HG03469 (cell line): ENCODE measurements around the gene WNT8B.

ENCODE experiments used
- ATAC-seq: cut with Tn5 transposase; IDR thresholded peaks from one replicate; pipeline ENCODE4 v1.9.1; 2021; ENCODE audit warnings: mild to moderate bottlenecking, moderate library complexity, moderate number of reproducible peaks; ENCODE audit not compliant: unreplicated experiment

Gene WNT8B

GRCh38 chr10:100482834-100483185, 20.0 kb downstream of the WNT8B start:
- ATAC-seq: no peak

DNA sequence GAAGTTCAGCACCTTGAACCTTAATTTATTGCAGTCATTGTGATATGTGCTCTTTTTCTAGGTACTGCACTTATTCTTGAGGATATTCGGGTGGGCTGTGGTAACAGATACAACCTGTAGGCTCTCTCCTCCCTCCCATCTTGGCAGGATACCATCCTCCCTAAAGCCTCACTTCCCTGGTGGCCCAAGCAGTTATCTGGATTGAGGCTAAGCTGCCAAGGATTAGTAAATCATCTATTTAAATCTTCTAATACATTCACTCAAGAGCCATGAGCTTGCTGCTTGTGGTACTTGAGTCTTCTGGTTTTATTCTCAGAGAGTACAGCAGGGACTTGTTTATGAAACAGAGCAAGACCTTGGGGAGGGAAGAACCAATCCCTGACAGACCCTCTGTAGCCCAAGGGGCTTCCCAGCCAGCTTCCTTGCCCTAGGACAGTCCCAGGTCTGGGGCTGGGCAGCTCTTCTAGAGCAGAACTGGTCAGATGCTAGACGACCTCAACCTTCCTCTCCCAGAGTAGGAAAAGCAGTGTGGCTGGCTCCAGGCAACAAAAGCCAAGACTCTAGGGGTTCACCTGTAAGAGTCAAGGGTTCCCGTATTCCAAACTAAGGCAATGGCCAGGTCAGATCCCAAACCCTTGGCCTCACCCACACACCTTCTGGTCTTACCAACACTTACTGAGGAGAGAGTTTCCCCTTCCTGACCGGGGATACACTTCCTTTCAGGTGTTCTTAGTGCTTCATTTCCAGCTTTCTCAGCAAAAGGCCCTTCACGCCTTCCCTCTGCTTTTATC, 21.3 kb downstream of the WNT8B start:
- ATAC-seq: no peak

GRCh38 chr10:100485366-100485765, 22.6 kb downstream of the WNT8B start:
- ATAC-seq: no peak

DNA sequence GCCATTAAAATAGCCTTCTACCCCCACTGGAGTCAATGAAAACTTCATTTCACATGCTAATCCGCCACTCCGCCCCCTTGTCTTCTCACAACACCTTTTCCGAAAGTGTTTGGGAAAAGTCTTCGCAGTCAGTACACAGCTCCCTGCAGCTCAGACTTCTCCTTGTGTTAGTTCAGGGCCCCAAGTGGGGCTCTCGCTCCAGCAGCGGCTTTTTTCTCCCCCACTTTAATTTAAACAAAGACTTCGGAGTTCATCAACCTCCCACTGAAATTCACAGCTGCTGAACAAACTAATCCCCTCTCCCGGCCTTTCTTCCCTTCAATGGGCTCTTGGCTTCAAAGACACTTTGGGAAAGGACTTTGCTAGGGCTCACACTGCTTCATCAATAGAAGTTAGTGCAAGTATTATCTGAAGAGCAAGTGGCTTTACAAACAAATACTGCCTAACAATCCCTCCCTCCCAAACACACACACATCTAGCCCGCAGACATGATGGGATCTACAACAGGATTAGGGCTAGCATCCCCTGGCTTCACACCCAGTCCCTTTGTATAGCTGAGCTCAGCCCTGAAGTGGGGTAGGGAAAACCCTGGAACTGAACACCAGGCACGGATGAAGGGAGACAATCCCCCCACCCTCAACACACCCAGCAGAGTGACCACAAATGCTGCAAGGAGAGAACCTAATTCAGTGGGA, 23.1 kb downstream of the WNT8B start:
- ATAC-seq: no peak

DNA sequence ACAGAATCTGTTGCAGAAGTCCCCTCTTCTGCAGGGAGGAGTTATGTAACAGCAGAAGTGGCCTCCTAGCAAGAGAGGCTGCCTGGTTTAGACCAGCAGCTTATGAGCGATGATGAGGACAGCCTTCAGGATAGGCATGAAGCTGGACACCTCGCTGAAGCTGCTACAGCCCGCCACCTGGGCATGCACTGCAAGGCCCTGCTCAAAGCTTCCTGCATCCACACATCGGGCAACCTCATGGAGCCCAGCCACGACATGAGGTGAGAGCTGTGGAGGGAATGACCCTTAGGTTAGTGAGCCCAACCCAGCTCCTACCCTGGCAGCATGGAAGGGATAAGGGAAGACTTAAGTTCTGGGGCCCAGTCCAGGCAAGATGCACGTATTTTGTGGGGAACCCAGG, 24.7 kb downstream of the WNT8B start:
- no peak for ATAC-seq

DNA sequence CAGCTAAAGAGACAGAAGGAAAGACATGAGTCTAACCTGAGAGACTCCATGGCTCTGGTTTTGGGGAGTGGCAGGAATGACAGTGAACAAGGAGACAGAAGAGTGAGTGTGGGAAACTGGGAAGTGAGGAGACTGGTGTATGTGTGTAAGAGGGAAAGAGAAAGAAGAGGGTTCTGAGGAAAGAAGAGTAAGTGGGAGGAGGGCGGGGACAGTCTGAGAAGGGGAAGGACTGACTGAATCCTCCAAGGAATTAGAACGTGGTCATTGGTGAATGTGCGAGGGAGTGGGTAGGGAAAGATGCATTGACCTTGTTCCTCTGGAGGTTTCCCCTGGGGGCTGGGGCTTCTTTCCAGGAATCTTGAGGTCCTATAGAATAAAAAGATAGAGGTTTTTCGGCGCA, 26.6 kb downstream of the WNT8B start:
- ATAC-seq: no peak

- ATAC-seq: no peak
These were observed 27.7 kb downstream of the WNT8B start for GRCh38 chr10:100490531-100490930.

DNA sequence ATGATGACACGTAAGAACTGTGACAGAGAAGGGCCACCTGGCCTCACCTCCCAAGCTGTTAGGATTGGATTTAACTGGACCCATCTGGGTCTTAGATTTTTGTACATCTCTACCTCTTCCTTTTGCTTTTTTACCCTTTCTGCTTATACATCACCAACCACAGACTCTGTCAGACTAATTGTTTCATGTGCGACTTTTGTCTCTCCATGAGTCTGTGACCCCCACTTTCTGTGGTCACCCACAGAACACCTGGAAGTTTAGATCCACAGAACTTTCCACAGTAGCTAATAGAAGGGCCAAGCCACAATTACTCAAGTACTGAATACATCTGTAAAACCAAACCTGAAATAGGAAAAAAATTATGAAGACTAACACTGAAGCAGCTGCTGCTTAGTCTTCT, 33.8 kb downstream of the WNT8B start:
- no peak for ATAC-seq

GRCh38 chr10:100498059-100498458, 35.2 kb downstream of the WNT8B start:
- no peak for ATAC-seq

- no peak for ATAC-seq
These were observed 38.6 kb downstream of the WNT8B start for GRCh38 chr10:100501423-100501822.

DNA sequence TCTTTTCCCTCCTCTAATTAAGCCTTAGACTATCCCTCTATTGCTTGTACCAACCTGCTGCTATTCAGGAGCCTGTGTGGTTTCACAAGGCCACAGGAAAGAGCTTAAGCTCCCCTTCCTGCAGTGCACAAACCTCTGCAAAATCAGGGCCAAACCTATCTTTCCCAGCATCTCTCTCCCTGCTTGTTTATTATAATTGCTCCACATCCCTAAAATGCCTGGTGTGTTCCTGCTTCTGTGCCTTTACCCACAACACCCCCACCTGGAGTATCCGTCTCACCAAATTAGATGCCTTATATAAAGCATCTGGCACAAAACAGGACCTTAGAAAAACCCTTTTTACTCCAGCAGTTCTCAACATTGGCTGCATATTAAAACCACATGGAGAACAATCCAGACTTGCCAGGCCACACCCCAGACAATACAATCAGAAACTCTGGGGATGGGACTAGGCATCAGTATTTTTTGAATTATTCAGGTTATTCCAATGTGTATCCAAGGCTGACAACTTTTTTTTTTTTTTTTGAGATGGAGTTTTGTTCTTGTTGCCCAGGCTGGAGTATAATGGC, 40.2 kb downstream of the WNT8B start:
- no peak for ATAC-seq

GRCh38 chr10:100504096-100504495, 41.3 kb downstream of the WNT8B start:
- ATAC-seq: no peak

DNA sequence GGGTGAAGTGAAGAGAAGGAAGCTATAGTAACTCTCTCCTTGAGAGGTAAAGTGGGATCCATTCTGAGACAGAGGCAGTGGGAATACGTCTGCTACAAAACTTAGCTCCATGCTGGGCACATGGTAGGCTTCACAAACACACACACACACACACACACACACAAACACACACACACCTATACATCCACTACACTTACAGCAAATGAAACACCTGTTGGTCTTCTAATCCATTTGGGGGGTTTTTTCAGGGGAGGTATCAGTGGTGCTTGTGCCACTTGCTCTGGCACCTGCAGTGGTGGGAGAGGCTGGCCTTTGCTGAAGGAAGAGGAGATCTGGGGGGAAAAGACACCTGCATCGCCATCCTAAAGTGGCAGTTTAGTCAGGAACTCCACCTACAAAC, 42.4 kb downstream of the WNT8B start:
- no peak for ATAC-seq

DNA sequence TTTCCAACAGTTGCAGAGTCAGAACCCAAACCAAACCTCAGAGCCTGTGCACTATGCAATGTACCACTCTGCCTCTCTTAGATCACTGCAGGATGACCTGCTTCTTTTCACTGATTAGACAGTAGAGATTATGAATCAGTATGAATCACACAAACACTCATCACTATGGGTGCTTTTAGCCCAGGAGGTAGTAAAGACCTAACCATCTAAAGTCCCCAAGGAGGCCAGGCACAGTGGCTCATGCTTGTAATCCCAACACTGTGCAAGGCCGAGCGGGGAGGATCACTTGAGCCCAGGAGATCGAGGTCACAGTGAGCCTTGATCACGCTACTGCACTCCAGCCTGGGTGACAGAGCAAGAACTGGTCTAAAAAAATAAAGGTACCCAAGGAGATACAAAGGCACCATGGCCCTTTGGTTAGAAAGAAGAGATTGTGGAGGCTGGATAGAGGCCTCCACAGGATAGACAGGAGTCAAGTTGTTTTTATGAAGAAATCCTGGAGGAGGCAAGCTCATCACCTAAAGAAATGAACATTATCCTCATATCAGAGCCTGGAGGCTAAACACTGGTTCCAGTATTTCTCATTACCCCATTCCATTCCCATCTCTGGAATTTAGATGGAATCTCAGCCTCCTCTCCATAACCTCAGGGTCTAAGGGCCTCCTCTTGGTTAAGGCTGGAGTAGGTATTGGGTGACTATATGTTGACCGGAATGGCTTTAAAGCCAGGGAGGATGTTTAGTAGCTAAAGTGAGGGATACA, 44.0 kb downstream of the WNT8B start:
- no peak for ATAC-seq

DNA sequence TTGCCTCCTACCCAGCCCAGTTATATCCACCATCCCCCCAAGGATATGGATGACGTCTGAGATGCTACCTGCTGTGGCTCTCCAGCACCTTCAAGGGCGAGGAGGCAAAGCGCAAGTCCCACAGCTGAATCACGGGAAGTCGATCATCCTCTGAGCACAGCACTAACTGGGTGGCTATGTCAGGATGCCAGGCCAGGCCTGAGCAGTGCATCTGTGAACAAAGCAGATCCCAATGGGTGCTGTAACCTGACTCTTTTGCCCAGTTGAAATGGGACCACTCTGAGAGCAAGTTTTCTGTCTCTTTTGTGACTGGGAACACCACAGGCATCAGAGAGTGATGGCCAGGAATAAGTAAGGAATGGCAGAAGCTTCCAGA, 44.5 kb downstream of the WNT8B start:
- ATAC-seq: no peak

DNA sequence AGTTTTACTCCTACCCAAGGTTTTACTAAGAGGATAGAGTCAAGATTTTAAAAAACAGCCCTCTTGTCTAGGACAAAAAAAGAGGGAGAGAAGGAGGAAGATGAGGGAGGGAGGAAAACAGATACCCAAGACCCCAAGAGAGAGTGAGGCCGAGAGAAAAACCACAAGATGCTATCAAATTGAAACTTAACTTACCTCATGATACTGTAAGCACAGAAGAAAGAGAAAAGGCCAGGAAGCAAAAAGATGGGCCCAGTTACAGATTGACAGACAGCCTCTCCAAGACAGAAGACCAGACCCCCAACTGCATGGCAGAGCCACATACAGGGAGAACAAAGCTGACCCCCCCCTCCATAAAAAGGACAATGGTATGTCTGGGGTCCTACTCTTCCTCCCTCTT, 45.5 kb downstream of the WNT8B start:
- ATAC-seq: no peak

DNA sequence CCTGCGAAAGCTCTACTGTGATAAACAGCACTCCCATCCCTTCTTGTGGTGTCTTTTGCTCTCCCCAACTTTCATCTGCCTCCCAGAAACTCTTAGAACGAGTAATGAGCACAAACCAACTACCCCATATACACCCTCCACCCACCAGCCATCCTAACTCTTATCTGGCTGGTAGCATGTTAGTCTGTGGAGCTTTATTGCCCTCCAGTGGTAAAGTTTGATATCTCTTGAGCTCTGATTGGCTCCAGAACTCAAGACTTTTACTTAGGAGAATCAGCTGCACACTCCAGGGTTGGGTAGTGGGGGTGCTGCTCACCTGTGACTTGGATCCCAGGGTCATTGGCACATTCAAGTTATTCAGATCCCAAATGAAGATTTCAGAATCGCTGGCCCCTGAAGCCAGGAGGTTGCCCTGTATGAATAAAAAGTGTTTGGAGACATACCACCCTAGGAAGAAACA, 45.9 kb downstream of the WNT8B start:
- no peak for ATAC-seq

DNA sequence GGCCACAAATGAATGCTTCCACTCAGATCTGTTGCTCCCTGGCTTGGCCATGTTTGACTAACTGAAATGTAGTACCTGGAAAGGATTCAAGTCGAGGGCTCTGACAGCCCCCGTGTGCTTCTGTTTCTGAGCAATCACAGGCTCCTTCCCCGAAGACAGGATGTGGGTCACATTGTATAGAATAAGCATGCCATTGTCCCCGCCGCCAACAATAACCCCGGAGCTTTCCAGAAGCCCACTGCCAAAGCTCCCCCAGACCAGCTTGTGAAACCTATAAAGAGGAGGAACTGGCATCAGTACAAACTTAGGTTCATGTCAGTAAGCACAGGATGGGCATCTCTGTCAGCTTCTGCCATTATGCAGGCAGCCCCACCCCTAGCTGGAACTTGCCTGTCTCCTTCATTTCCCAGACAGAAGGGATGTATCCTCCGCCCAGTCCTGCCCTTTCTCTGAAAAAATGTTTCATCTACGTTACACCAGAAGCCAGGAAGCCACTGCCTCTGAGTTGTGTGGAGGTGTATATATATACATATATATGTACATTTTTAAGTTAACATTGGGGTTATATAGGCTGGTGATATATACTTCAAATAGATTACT, 46.5 kb downstream of the WNT8B start:
- no peak for ATAC-seq

DNA sequence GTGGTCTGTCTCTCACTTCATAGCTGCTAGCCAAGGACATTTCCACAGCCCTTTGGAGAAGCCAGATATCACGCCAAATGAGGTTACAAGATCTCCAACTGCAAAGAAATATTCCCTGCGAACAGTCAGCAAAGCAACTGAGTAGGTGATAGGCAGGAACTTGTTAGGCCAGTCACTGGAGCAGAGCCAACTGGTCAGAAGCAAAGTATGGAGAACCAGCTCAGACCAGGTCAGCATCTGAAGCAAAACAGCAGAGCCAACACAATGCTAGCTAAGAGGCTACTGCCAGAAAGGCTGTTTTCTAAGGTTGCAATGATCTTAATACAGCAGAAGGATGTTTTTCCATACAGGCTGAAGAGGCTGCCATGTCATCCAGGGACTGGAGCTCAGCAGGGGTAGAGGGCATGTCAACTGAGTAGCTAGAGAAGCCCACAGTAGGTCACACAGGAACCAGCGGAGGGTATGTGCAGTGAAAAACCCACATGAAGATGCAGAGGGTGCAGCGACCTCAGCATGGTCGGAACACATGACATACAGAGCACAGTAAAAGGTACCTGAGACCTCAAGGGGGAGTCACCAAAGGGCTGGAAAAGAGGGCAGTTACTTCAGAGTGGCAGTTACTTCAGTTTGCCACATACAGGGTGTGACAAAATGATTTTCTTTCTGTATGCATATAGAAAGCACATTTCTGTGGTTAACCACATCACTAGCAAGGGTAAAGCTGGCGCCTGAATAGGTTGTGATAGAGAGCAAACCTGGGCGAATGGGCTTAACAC, 47.9 kb downstream of the WNT8B start:
- no peak for ATAC-seq

GRCh38 chr10:100515612-100516011, 52.8 kb downstream of the WNT8B start:
- ATAC-seq: no peak
